Caco-2 (cell line): ENCODE results near the gene BAG2. TPM values are rescaled to one million over a fixed set of nuclear protein-coding genes. Genes with fewer than 3 reads are reported as not detected.

Experiments used
- BruUV-seq: library from RNA; stranded (reverse); fragments of 400-500 nt; replicated peaks from 2 replicates; lab custom pipeline; 2021; lab: Mats Ljungman, UMichigan
- CTCF ChIA-PET: fragments of 300-600 bp; sonication (Branson Sonifier 250); formaldehyde crosslinking; loops from one replicate; lab custom pipeline; 2022; ENCODE audit warnings: antibody characterized with exemption; lab: Charles Lee
- POLR2A ChIA-PET: fragments of 300-600 bp; sonication (Branson Sonifier 250); formaldehyde crosslinking; loops from one replicate; lab custom pipeline; 2022; ENCODE audit warnings: antibody characterized with exemption; lab: Charles Lee
- DNase-seq, 2 experiments: peaks; one replicate each; pipeline versions ENCODE4 v3.0.0 to v3.0.0-alpha.2; 2020 to 2022
- H3K27me3 ChIP-seq: replicated peaks from 2 replicates; pipeline ENCODE4 v1.6.0; 2011; ENCODE audit warnings: low read length; ENCODE audit not compliant: control insufficient read depth, insufficient read depth
- H3K36me3 ChIP-seq: 2 replicates; pipeline ENCODE4 v1.5.1; 2011; ENCODE audit warnings: low read length; ENCODE audit not compliant: control insufficient read depth, insufficient read depth
- H3K4me1 ChIP-seq: fragments of 250-450 bp; sonication (Bioruptor Pico); 2 replicates; pipeline ENCODE4 v1.5.1; 2020; ENCODE audit warnings: mild to moderate bottlenecking
- H3K4me3 ChIP-seq: 2 replicates; pipeline ENCODE4 v1.5.1; 2011; ENCODE audit warnings: low read depth, mild to moderate bottlenecking, control low read depth, low read length
- H3K9me3 ChIP-seq: fragments of 250-450 bp; sonication (Bioruptor Pico); 2 replicates; pipeline ENCODE4 v1.5.1; 2020; ENCODE audit warnings: mild to moderate bottlenecking, moderate library complexity
- H3K27ac Mint-ChIP-seq: one replicate; pipeline ENCODE4 v1.8.0; 2022; ENCODE audit warnings: mixed read lengths; ENCODE audit not compliant: unreplicated experiment
- H3K27me3 Mint-ChIP-seq: one replicate; pipeline ENCODE4 v1.8.0; 2022; ENCODE audit warnings: mixed read lengths; ENCODE audit not compliant: insufficient read depth, unreplicated experiment
- H3K36me3 Mint-ChIP-seq: one replicate; pipeline ENCODE4 v1.8.0; 2022; ENCODE audit warnings: mild to moderate bottlenecking, mixed read lengths; ENCODE audit not compliant: insufficient read depth, unreplicated experiment
- H3K4me1 Mint-ChIP-seq: one replicate; pipeline ENCODE4 v1.8.0; 2022; ENCODE audit warnings: low read depth, mixed read lengths; ENCODE audit not compliant: unreplicated experiment
- H3K4me3 Mint-ChIP-seq: one replicate; pipeline ENCODE4 v1.8.0; 2022; ENCODE audit warnings: mild to moderate bottlenecking, moderate library complexity, mixed read lengths; ENCODE audit not compliant: unreplicated experiment
- H3K9me3 Mint-ChIP-seq: one replicate; pipeline ENCODE4 v1.8.0; 2022; ENCODE audit warnings: mixed read lengths; ENCODE audit not compliant: unreplicated experiment
- intact Hi-C: fragments of 100-400 bp; cut with micrococcal nuclease; formaldehyde crosslinking; loops from one replicate; pipeline ENCODE4 v1.10.0; 2022; ENCODE audit not compliant: unreplicated experiment
- total RNA-seq: library from RNA; stranded (reverse); gene quantifications from 2 replicates; pipeline ENCODE4 v1.2.3, GENCODE V29; 2022
- TF ChIP-seq, protein P1 (sequence below), 2 experiments: fragments of 200-600 bp in 1 of 2; IDR thresholded peaks; 1 replicate in 1 of 2; 2 replicates in 1 of 2; pipeline versions ENCODE4 v1.5.1 to v1.8.0; 2011 to 2022; ENCODE audit warnings: antibody characterized with exemption in 1 of 2, control low read depth in 1 of 2, inconsistent platforms in 1 of 2, low read depth in 1 of 2, low read length in 1 of 2, mild to moderate bottlenecking in 1 of 2, moderate library complexity in 1 of 2; ENCODE audit not compliant: insufficient read depth in 1 of 2, severe bottlenecking in 1 of 2, unreplicated experiment in 1 of 2

The BAG2 gene
- total RNA-seq, 1 experiment from 2014 or later: 9.5 TPM

DNA sequence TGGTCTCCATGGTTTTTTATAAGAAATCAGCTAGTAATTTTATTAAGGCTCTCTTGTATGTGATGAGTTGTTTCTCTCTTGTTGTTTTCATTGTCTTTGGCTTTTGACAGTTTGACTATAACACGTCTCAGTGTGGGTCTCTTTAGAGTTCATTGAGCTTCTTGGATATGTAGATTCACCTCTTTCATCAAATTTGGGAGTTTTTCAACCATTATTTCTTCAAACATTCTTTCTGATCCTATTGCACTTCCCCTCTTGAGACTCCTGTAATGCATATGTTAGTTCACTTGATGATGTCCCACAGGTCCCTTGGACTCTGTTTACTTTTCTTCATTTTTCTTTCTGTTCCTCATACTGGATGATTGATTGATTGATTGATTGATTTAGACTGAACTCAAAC is 7.0 kb upstream of the BAG2 start:
- BruUV-seq: no TSS peak
- TF ChIP-seq, protein P1, sequence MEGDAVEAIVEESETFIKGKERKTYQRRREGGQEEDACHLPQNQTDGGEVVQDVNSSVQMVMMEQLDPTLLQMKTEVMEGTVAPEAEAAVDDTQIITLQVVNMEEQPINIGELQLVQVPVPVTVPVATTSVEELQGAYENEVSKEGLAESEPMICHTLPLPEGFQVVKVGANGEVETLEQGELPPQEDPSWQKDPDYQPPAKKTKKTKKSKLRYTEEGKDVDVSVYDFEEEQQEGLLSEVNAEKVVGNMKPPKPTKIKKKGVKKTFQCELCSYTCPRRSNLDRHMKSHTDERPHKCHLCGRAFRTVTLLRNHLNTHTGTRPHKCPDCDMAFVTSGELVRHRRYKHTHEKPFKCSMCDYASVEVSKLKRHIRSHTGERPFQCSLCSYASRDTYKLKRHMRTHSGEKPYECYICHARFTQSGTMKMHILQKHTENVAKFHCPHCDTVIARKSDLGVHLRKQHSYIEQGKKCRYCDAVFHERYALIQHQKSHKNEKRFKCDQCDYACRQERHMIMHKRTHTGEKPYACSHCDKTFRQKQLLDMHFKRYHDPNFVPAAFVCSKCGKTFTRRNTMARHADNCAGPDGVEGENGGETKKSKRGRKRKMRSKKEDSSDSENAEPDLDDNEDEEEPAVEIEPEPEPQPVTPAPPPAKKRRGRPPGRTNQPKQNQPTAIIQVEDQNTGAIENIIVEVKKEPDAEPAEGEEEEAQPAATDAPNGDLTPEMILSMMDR (IDR thresholded peaks at IDR 0.05; ENCODE audit: insufficient read depth in 1 of 2, low read depth in 1 of 2, low read length in 1 of 2, severe bottlenecking in 1 of 2, unreplicated experiment in 1 of 2): no peak
- Histone ChIP-seq H3K36me3 (no peaks in the 10 kb centered on the region), H3K4me1 (no peaks in the 10 kb centered on the region), H3K4me3 (no peak overlapping the region), H3K27me3 (no peaks in the 10 kb centered on the region), H3K9me3 (no peaks in the 10 kb centered on the region)
- Mint-ChIP-seq H3K4me3 (no peak overlapping the region), H3K27me3 (no peaks in the 10 kb centered on the region), H3K27ac (no peak overlapping the region), H3K9me3 (no peaks in the 10 kb centered on the region), H3K36me3 (peaks cover 14% of the 10 kb centered on the region), H3K4me1 (peaks cover 1% of the 10 kb centered on the region)
- CTCF ChIA-PET: no interaction called here
- POLR2A ChIA-PET: no interaction called here
- intact Hi-C loops: no loop called here
- no peak for DNase-seq

DNA sequence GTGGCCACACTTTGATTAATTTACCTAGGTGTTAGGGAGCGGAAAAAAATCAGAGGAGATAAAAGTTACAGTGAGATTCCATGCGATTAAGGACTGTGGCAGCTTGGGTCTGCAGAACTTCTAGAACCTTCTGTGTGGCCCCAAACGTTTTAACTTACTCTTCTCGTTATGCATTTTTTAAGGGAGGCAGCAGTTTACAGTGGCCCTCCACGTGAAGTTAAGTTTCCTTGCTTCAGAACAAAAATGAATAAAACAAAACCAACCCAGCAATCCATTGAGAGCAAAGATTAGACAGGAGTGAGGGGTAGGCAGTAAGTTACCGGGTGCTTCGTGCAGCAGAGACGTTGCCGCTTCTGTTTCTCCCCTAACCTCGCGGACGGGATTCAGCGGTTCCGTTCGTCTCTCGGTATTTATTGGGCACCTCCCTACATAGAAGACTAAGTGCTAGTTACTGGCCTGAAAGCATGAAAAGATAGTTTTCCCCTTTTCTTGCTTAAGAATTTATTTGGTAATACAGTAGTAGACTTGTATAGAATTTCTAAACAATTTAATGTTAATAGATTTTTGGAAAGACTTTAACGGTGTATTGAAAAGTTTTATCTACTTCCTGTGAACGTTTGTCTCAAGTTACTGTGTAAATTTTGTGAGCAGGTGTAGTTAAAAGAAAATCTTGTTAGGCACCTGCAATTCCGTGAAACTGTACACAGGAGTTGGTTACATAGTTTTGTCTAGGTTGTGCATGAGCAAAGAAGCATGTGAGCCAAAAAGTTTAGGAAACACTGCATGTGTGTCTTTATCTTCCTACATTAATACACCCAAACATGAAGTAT is 1.1 kb downstream of the BAG2 start:
- Mint-ChIP-seq H3K4me1 (peaks cover 28% of the 10 kb centered on the region), H3K9me3 (no peaks in the 10 kb centered on the region), H3K4me3 (peak overlapping the region; percentile 95), H3K27me3 (no peaks in the 10 kb centered on the region), H3K36me3 (peaks cover 32% of the 10 kb centered on the region), H3K27ac (peak overlapping the region; percentile 93)
- intact Hi-C loops: loop anchor here (2.0 to 10.0 kb wide), 8 partner anchors 32 to 271 kb away; partner anchors contain the start of genes BEND6, KIAA1586 and PRIM2
- H3K9me3 ChIP-seq: no peaks in the 10 kb centered on the region
- BruUV-seq: TSS peak; percentile 33
- ChIA-PET POLR2A (interaction anchor here (1.4 kb wide), 1 partner anchor 84 kb away, joined by 5 read pairs; no protein-coding TSS in a partner anchor), CTCF (interaction anchor here (1.1 kb wide), 1 partner anchor 178 kb away, joined by 3 read pairs; no protein-coding TSS in a partner anchor)
- peak in 1 of 2 experiments; percentile 29 for DNase-seq
- no peaks in the 10 kb centered on the region for H3K27me3 ChIP-seq
- H3K4me3 ChIP-seq: peak overlapping the region; percentile 57
- TF ChIP-seq, protein P1 (IDR thresholded peaks at IDR 0.05; ENCODE audit: insufficient read depth in 1 of 2, low read depth in 1 of 2, low read length in 1 of 2, severe bottlenecking in 1 of 2, unreplicated experiment in 1 of 2): no peak
- H3K36me3 ChIP-seq: no peaks in the 10 kb centered on the region
- peaks cover 6% of the 10 kb centered on the region; the same call in 1 of the 2 replicates for H3K4me1 ChIP-seq

DNA sequence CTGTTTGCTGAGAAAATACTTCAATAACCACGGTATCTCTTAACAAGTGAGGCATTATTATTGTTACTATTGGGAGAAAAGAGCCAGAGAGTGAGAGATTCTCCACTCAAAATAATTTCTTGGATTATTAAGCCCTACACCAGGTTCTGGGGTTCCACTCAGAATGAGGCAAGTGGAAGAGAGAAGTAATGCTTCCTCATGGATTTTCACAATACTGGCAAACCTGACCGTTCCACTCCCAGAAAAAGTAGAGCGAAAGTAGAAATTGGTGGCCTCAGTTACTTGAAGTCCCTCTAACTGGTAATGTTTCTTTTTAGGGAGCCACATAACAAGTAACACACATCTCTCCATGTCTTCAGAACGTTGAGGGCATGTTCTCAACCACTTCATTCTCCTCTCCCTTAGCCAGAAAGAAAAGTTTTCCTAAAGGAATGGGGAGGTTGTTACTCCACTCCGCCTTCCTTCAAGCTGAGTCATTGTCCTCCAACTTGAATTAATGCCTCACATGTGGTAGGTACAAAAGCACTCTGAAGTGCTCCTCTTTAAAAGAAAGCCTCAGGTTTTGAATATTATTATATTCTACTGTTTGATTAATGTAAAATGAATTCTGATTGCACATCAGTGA is 1.9 kb downstream of the BAG2 start:
- Mint-ChIP-seq H3K9me3 (no peaks in the 10 kb centered on the region), H3K36me3 (peaks cover 32% of the 10 kb centered on the region), H3K27me3 (no peaks in the 10 kb centered on the region), H3K4me3 (peak overlapping the region; percentile 95), H3K4me1 (peaks cover 30% of the 10 kb centered on the region), H3K27ac (peak overlapping the region; percentile 93)
- ChIA-PET POLR2A (no interaction called here), CTCF (no interaction called here)
- no peaks in the 10 kb centered on the region for H3K27me3 ChIP-seq
- H3K9me3 ChIP-seq: no peaks in the 10 kb centered on the region
- intact Hi-C loops: loop anchor here (2.0 to 10.0 kb wide), 8 partner anchors 33 to 272 kb away; partner anchors contain the start of genes BEND6, KIAA1586 and PRIM2
- H3K4me1 ChIP-seq: peaks cover 6% of the 10 kb centered on the region; the same call in 1 of the 2 replicates
- H3K4me3 ChIP-seq: peak overlapping the region; percentile 57
- H3K36me3 ChIP-seq: no peaks in the 10 kb centered on the region
- peak in 1 of 2 experiments; percentile 19 for DNase-seq
- TF ChIP-seq, protein P1 (IDR thresholded peaks at IDR 0.05; ENCODE audit: insufficient read depth in 1 of 2, low read depth in 1 of 2, low read length in 1 of 2, severe bottlenecking in 1 of 2, unreplicated experiment in 1 of 2): no peak
- TSS peak; percentile 36 for BruUV-seq
